Ishikawa (cell line): ENCODE results near the gene CFAP221.

Experiments used
- CEBPB ChIP-seq: IDR thresholded peaks from 2 replicates; pipeline ENCODE4 v1.6.1; 2012
- CREB1 ChIP-seq: IDR thresholded peaks from 2 replicates; pipeline ENCODE4 v1.6.1; 2012; ENCODE audit warnings: low read depth
- EGR1 ChIP-seq: IDR thresholded peaks from 2 replicates; pipeline ENCODE4 v1.6.1; 2012
- EP300 ChIP-seq: IDR thresholded peaks from 2 replicates; pipeline ENCODE4 v1.6.1; 2012; ENCODE audit warnings: borderline replicate concordance
- FOXM1 ChIP-seq: IDR thresholded peaks from 2 replicates; pipeline ENCODE4 v1.6.1; 2012; ENCODE audit warnings: low read depth, borderline replicate concordance
- NFIC ChIP-seq: IDR thresholded peaks from 2 replicates; pipeline ENCODE4 v1.6.1; 2012
- RAD21 ChIP-seq: IDR thresholded peaks from 2 replicates; pipeline ENCODE4 v1.6.1; 2012; ENCODE audit warnings: low read depth
- TAF1 ChIP-seq: IDR thresholded peaks from 2 replicates; pipeline ENCODE4 v1.6.1; 2012; ENCODE audit warnings: low read depth, mild to moderate bottlenecking
- TCF12 ChIP-seq: IDR thresholded peaks from 2 replicates; pipeline ENCODE4 v1.6.1; 2012; ENCODE audit warnings: low read depth
- TEAD4 ChIP-seq: IDR thresholded peaks from 2 replicates; pipeline ENCODE4 v1.6.1; 2012
- YY1 ChIP-seq: IDR thresholded peaks from 2 replicates; pipeline ENCODE4 v1.6.1; 2012; ENCODE audit warnings: low read depth
- ZBTB7A ChIP-seq: IDR thresholded peaks from 2 replicates; pipeline ENCODE4 v1.6.1; 2012; ENCODE audit warnings: low read depth
- TF ChIP-seq, protein P1 (sequence below): IDR thresholded peaks from 2 replicates; pipeline ENCODE4 v1.6.1; 2012; ENCODE audit warnings: low read depth, mild to moderate bottlenecking
- TF ChIP-seq, protein P2 (sequence below): IDR thresholded peaks from 2 replicates; pipeline ENCODE4 v1.6.1; 2012
- TF ChIP-seq, protein P3 (sequence below): IDR thresholded peaks from 2 replicates; pipeline ENCODE4 v1.6.1; 2012

The CFAP221 gene

DNA sequence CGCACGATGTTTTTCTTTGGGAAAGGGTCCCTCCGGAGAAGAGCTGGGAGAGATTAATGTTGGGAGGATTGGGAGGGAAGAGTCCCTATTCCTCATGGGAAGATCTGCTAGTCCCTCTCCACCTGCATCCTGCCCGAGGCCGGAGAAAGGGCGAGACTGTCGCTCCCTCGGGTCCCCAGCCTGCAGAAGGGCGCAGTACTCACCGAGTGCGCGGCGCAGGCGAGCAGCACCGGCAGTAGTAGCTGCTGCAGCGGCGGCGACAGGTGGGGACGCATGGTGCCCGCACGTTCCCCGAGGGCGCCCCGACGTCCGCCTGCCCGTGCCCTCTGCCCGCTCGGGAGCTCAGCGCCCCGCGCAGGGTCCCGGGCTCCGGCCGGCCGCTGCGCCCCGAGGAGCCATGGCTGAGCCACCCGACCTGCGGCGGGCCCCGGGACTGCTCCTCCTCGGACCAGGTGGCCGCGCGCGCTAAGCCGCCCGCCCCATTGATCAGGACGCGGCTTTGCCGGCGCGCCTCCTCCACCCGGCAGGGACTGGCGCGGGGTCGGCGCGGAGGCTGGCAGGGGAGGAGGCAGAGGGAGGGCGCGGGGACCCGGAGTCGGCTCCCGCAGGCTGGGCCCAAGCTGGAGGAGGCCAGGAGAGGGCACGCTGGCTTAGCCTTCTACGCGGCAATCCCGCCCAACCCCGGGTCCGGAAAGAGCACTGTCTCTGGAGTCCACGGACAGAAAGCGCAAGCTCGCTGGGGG lies 20.1 kb upstream of the CFAP221 start, which contains the start of gene SCTR:
SCTR (minus strand) TSS at position 532 of the 743 bp plus-strand sequence; CDS start at position 275, 257 bp downstream.
- TF ChIP-seq RAD21 = no peak
- no peak for TF ChIP-seq TAF1
- no peak for TF ChIP-seq CEBPB
- TF ChIP-seq ZBTB7A = no peak
- no peak for TF ChIP-seq NFIC
- TF ChIP-seq, protein P1, sequence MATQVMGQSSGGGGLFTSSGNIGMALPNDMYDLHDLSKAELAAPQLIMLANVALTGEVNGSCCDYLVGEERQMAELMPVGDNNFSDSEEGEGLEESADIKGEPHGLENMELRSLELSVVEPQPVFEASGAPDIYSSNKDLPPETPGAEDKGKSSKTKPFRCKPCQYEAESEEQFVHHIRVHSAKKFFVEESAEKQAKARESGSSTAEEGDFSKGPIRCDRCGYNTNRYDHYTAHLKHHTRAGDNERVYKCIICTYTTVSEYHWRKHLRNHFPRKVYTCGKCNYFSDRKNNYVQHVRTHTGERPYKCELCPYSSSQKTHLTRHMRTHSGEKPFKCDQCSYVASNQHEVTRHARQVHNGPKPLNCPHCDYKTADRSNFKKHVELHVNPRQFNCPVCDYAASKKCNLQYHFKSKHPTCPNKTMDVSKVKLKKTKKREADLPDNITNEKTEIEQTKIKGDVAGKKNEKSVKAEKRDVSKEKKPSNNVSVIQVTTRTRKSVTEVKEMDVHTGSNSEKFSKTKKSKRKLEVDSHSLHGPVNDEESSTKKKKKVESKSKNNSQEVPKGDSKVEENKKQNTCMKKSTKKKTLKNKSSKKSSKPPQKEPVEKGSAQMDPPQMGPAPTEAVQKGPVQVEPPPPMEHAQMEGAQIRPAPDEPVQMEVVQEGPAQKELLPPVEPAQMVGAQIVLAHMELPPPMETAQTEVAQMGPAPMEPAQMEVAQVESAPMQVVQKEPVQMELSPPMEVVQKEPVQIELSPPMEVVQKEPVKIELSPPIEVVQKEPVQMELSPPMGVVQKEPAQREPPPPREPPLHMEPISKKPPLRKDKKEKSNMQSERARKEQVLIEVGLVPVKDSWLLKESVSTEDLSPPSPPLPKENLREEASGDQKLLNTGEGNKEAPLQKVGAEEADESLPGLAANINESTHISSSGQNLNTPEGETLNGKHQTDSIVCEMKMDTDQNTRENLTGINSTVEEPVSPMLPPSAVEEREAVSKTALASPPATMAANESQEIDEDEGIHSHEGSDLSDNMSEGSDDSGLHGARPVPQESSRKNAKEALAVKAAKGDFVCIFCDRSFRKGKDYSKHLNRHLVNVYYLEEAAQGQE = no peak
- no peak for TF ChIP-seq EGR1
- TF ChIP-seq TCF12 = no peak
- no peak for TF ChIP-seq CREB1

DNA sequence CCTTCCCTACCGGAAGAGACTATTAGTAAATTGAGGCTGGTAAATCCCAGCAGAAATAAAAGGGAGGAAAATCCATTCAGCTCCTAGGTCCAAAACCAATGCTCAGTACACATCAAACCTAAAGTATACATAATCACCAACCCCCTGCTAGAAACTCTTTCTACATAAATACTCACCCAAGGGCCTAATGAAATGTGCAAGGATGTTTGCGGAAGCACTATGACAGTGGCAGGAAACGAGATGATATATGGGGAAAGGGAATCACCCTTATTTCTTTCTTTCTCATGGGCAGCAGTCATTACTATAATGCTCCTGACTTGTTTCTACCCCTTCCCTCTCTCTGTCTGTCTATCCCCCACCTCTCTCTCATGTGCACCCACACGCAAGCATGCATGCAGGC lies 18.6 kb upstream of the CFAP221 start:
- TF ChIP-seq YY1 (no peak), CREB1 (no peak), RAD21 (no peak), EGR1 (no peak), TCF12 (no peak), EP300 (no peak), TAF1 (no peak)

DNA sequence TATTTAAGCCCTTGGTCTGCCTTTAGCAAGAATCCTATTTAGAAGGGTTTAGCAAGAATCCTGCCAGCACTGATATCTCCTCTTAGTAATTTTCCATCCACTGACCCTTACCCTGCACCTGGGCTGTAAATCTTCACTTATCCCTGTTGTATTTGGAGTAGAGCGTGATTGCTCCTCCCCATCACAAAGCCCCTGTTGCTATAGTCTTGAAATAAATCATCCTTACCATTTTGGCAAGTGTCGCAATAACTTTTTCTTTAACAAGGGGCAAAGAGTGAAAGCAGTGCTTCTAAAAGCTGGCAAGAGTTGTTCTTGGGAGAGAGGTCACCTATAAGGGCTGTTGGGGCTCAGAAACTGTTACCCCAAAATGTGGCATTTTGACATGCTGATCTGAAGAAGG lies 16.2 kb upstream of the CFAP221 start:
- TF ChIP-seq FOXM1 = no peak
- TF ChIP-seq, protein P2, sequence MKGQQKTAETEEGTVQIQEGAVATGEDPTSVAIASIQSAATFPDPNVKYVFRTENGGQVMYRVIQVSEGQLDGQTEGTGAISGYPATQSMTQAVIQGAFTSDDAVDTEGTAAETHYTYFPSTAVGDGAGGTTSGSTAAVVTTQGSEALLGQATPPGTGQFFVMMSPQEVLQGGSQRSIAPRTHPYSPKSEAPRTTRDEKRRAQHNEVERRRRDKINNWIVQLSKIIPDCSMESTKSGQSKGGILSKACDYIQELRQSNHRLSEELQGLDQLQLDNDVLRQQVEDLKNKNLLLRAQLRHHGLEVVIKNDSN = no peak
- TF ChIP-seq EGR1 = no peak
- TF ChIP-seq EP300 = no peak
- no peak for TF ChIP-seq TAF1

- TF ChIP-seq CEBPB = no peak
- no peak for TF ChIP-seq TAF1
- TF ChIP-seq, protein P1 = no peak
- no peak for TF ChIP-seq TEAD4
- TF ChIP-seq ZBTB7A = no peak
- TF ChIP-seq, protein P3, sequence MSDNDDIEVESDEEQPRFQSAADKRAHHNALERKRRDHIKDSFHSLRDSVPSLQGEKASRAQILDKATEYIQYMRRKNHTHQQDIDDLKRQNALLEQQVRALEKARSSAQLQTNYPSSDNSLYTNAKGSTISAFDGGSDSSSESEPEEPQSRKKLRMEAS = no peak
- TF ChIP-seq TCF12 = no peak
- TF ChIP-seq FOXM1 = no peak
- TF ChIP-seq NFIC = no peak
- no peak for TF ChIP-seq YY1
- no peak for TF ChIP-seq EP300
- TF ChIP-seq, protein P2 = no peak
- no peak for TF ChIP-seq CREB1
- TF ChIP-seq EGR1 = no peak
- TF ChIP-seq RAD21 = no peak
Observed at GRCh38 chr2:119531292-119531691, 13.0 kb upstream of the CFAP221 start.

DNA sequence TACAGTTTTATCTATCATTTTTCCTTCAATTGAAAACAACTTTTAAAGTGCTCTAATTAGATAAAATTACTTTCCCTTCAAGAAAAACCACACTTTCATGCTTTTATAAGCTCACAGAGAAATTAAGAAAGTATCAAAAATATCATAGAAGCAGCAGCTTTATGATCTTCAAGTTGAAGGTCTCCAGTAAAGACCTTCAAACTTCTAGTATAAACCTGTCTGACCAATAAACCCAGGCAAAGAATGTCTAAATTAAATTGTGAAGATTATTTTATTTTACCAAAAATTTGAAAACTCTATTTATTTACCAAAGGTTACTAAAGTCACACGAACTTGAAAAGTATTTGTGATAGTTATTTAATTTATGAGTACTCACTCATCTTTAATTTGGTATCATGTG lies 10.7 kb upstream of the CFAP221 start:
- TF ChIP-seq TCF12 = no peak
- TF ChIP-seq TEAD4 = no peak
- TF ChIP-seq NFIC = no peak
- no peak for TF ChIP-seq YY1
- TF ChIP-seq CEBPB = no peak
- TF ChIP-seq TAF1 = no peak
- TF ChIP-seq, protein P1 = no peak
